Measurements from ENCODE around the gene NUP88. TPM values are rescaled to one million over a fixed set of nuclear protein-coding genes. Genes with fewer than 3 reads are reported as not detected.
A peak's percentile ranks its signal among the peaks of the same experiment; 100 is the strongest.

NUP88 gene
- total RNA-seq, 4 donors from 2014 or later: 64.4 to 87.1 (median 75.6) TPM

DNA sequence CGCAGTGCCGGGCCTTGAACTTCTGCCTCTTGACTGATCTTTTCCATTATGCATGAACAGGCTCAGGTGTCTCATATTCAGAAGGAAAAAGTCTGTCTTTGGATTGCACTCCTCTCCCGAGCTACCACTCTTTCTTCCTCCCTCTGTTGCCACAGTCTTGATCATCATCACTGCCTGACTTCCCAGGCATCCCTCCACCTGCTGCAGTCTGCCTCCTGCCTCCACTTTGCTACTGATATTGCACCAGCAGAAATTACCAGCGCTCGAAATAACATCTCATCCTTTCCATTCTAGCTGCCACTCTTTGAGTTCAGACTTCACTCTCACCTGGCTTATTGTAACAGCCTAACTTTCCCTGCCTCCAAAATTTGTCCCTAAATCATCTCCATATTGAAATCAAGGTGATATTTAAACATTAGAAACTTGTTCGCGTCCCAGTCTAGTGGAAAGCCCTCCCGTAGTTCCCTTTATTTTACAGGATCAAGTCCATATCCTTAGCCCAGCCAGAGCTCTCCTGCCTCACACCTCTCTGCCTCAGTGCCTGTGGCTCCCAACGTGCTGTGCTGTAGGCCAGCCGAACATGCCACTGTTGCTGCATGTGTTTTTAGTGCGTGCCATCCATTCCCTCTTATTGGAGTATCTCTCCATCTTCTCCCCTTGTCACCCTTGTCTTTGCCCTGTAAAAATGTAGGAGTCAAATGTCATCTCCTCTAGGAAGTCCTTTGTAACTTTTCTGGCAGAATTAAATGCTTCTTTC is 39.9 kb downstream of the NUP88 start:
- peaks cover 98% of the 10 kb centered on the region for H3K36me3 ChIP-seq
- no peak overlapping the region for H3K4me3 ChIP-seq
- no peaks in the 10 kb centered on the region for H3K9me3 ChIP-seq
- no peaks in the 10 kb centered on the region for H3K27me3 ChIP-seq
- 89% methylated on average over 11 of the region's 11 CpGs for WGBS
- no peaks in the 10 kb centered on the region for H3K4me1 ChIP-seq
- TF ChIP-seq EP300 (IDR thresholded peaks at IDR 0.05) (no peak), POLR2AphosphoS5 (IDR thresholded peaks at IDR 0.05) (no peak), POLR2A (IDR thresholded peaks at IDR 0.05) (no peak)
- TF ChIP-seq, protein P1, sequence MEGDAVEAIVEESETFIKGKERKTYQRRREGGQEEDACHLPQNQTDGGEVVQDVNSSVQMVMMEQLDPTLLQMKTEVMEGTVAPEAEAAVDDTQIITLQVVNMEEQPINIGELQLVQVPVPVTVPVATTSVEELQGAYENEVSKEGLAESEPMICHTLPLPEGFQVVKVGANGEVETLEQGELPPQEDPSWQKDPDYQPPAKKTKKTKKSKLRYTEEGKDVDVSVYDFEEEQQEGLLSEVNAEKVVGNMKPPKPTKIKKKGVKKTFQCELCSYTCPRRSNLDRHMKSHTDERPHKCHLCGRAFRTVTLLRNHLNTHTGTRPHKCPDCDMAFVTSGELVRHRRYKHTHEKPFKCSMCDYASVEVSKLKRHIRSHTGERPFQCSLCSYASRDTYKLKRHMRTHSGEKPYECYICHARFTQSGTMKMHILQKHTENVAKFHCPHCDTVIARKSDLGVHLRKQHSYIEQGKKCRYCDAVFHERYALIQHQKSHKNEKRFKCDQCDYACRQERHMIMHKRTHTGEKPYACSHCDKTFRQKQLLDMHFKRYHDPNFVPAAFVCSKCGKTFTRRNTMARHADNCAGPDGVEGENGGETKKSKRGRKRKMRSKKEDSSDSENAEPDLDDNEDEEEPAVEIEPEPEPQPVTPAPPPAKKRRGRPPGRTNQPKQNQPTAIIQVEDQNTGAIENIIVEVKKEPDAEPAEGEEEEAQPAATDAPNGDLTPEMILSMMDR (IDR thresholded peaks at IDR 0.05): no peak
- H3K27ac ChIP-seq: no peak overlapping the region
- DNase-seq (ENCODE audit: low spot score in 2 of 2): no peak

DNA sequence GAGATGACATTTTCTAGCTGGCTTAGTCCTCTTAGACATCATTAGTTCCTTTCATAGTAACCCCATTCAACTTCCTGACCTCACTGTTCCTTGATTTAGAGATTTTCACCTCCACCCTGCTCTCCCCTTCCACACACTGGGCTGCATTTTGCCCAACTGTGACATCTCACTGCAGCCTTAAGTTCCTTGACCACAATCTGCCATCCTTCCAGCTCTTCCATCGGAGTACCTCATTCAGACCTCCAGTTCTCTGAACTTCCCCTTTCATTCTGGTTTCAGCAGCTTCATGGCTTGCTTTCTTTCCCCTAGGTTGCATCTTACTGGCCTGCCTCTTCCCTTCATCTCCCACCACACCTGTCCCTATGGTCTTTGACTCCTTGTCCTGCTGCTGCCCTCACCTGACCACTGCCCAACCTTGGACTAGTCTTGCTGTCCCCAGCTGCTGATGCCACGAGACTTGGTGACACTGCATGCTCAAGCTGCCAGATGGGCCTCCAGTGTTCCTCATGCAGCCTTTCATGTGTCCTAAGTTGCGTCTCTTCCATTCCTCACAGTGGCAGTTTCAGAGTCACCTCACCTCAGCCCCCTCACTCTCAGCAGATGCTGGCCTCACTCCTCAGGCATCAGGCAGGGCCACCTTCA is 40.8 kb downstream of the NUP88 start:
- peaks cover 98% of the 10 kb centered on the region for H3K36me3 ChIP-seq
- no peaks in the 10 kb centered on the region for H3K4me1 ChIP-seq
- DNase-seq (ENCODE audit: low spot score in 2 of 2): no peak
- no peak overlapping the region for H3K27ac ChIP-seq
- TF ChIP-seq POLR2A (IDR thresholded peaks at IDR 0.05) (no peak), EP300 (IDR thresholded peaks at IDR 0.05) (no peak), POLR2AphosphoS5 (IDR thresholded peaks at IDR 0.05) (no peak)
- TF ChIP-seq, protein P1 (IDR thresholded peaks at IDR 0.05): no peak
- H3K4me3 ChIP-seq: no peak overlapping the region
- H3K27me3 ChIP-seq: no peaks in the 10 kb centered on the region
- 89% methylated on average over 3 of the region's 3 CpGs for WGBS
- no peaks in the 10 kb centered on the region for H3K9me3 ChIP-seq

DNA sequence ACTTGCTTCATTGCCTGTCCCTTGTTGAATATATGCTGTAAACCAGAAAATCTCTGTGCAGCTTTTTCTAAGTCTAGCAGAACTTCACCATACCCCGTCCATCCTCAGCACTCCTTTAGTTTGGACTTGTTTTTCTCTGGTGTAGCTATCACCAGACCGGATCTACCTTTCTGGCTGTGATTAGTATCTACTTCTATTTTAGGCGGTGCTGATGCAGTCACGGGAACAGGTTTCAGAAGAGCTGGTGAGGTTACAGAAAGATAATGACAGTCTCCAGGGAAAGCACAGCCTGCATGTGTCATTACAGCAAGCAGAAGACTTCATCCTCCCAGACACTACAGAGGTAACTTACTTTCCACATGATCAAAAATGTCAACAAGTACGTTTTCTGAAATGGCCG is 46.4 kb downstream of the NUP88 start:
- no peak for DNase-seq (ENCODE audit: low spot score in 2 of 2)
- 53% methylated on average over 6 of the region's 6 CpGs for WGBS
- no peak overlapping the region for H3K4me3 ChIP-seq
- H3K9me3 ChIP-seq: no peaks in the 10 kb centered on the region
- no peak overlapping the region for H3K27ac ChIP-seq
- H3K27me3 ChIP-seq: no peaks in the 10 kb centered on the region
- H3K36me3 ChIP-seq: peaks cover 90% of the 10 kb centered on the region
- TF ChIP-seq EP300 (IDR thresholded peaks at IDR 0.05) (no peak), POLR2A (IDR thresholded peaks at IDR 0.05) (no peak), POLR2AphosphoS5 (IDR thresholded peaks at IDR 0.05) (no peak)
- TF ChIP-seq, protein P1 (IDR thresholded peaks at IDR 0.05): no peak
- no peaks in the 10 kb centered on the region for H3K4me1 ChIP-seq

DNA sequence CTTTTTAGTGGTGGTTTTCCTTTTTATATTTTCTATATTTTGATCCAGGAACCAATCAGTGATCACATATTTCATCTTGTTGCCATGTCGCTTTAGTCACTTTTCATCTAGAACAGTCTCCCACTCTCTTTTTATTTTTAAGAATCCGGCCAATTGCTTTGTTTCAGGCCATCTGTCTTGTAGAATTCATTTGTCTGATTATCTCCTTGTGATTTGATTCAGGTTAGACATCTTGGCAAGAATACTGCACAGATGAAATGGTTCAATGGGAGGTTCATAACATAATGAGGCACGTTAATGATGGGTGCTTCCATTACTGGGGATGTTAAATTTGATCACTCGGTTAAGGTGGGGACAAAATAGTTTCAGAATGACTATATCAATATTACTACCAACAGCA is 49.1 kb downstream of the NUP88 start:
- H3K4me1 ChIP-seq: peaks cover 3% of the 10 kb centered on the region
- no peak for DNase-seq (ENCODE audit: low spot score in 2 of 2)
- TF ChIP-seq, protein P1 (IDR thresholded peaks at IDR 0.05): no peak
- no peak for TF ChIP-seq POLR2AphosphoS5 (IDR thresholded peaks at IDR 0.05)
- no peak for TF ChIP-seq EP300 (IDR thresholded peaks at IDR 0.05)
- TF ChIP-seq POLR2A (IDR thresholded peaks at IDR 0.05): no peak
- H3K36me3 ChIP-seq: peaks cover 70% of the 10 kb centered on the region
- H3K27me3 ChIP-seq: no peaks in the 10 kb centered on the region
- 94% methylated on average over 4 of the region's 4 CpGs for WGBS
- no peak overlapping the region for H3K4me3 ChIP-seq
- H3K9me3 ChIP-seq: no peaks in the 10 kb centered on the region
- H3K27ac ChIP-seq: no peak overlapping the region

DNA sequence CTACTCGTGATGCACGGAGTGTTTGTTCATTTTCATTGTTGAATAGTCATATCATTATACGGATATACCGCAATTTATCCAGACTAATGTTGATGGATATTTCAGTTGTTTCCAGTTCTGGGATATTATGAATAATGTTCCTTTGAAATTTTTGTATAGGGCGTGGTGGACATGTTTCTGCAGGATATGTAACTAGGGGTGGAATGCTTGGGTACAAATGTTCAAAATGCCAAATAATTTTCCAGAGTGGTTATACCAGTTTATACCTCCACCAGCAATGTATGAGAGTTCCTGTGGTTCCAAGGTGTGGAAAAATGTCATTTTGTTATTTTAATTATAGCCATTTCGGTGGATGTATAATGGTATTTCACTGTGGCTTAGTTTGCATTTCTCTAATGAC is 53.6 kb downstream of the NUP88 start:
- Histone ChIP-seq H3K4me3 (no peak overlapping the region), H3K27ac (peak overlapping the region; percentile 67), H3K9me3 (no peaks in the 10 kb centered on the region), H3K4me1 (peaks cover 3% of the 10 kb centered on the region), H3K36me3 (peaks cover 49% of the 10 kb centered on the region), H3K27me3 (no peaks in the 10 kb centered on the region)
- TF ChIP-seq POLR2A (IDR thresholded peaks at IDR 0.05) (no peak), POLR2AphosphoS5 (IDR thresholded peaks at IDR 0.05) (no peak), EP300 (IDR thresholded peaks at IDR 0.05) (no peak)
- TF ChIP-seq, protein P1 (IDR thresholded peaks at IDR 0.05): no peak
- WGBS: 46% methylated on average over 6 of the region's 6 CpGs
- no peak for DNase-seq (ENCODE audit: low spot score in 2 of 2)
